ENCODE results near the gene NSG2.

The NSG2 gene

GRCh38 chr5:174155281-174155680 lies 109.8 kb downstream of the NSG2 start:
- no peak for DNase-seq

GRCh38 chr5:174155706-174156105 lies 110.2 kb downstream of the NSG2 start:
- no peak for DNase-seq

GRCh38 chr5:174157048-174157447 lies 111.5 kb downstream of the NSG2 start:
- no peak for DNase-seq
